Measurements from ENCODE around the gene OPCML. TPM values are rescaled to one million over a fixed set of nuclear protein-coding genes. Genes with fewer than 3 reads are reported as not detected.

OPCML gene
- total RNA-seq, 2 donors from 2014 or later = 0.34 TPM; not detected in 1

DNA sequence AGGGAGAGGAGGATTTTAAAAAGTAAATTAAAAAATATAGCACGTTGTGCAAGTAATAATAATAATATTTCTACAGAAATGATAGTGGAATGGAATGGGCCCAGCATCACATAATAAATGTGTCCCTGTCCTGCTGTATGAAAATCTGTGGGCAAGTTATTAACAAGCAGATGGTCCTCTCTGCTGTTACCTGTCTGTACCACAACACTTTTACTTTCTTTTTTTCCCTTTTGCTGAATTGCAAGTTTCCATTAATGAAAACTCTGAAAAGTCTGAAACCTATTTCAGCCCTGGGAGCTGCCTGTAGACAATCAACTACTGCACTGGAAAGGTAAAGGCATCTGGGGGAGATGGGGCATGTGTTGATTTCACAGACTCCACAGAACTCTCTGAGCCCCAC is 937.1 kb downstream of the OPCML start:
- no peaks in the 10 kb centered on the region for H3K4me1 ChIP-seq (replicated peaks)
- intact Hi-C loops (cut with DNase I) = no loop called here
- H3K9me3 ChIP-seq = no peaks in the 10 kb centered on the region
- 78% methylated on average over 1 of the region's 1 CpG for WGBS
- H3K27ac ChIP-seq = no peak overlapping the region
- H3K36me3 ChIP-seq = no peaks in the 10 kb centered on the region
- no peaks in the 10 kb centered on the region for H3K27me3 ChIP-seq (replicated peaks; ENCODE audit: insufficient read depth)
- H3K4me3 ChIP-seq = no peak overlapping the region
- DNase-seq (ENCODE audit: low spot score) = no peak
- no peak for TF ChIP-seq POLR2A (IDR thresholded peaks at IDR 0.05)
- no peak for TF ChIP-seq POLR2AphosphoS5 (IDR thresholded peaks at IDR 0.05)
- TF ChIP-seq, protein P1, sequence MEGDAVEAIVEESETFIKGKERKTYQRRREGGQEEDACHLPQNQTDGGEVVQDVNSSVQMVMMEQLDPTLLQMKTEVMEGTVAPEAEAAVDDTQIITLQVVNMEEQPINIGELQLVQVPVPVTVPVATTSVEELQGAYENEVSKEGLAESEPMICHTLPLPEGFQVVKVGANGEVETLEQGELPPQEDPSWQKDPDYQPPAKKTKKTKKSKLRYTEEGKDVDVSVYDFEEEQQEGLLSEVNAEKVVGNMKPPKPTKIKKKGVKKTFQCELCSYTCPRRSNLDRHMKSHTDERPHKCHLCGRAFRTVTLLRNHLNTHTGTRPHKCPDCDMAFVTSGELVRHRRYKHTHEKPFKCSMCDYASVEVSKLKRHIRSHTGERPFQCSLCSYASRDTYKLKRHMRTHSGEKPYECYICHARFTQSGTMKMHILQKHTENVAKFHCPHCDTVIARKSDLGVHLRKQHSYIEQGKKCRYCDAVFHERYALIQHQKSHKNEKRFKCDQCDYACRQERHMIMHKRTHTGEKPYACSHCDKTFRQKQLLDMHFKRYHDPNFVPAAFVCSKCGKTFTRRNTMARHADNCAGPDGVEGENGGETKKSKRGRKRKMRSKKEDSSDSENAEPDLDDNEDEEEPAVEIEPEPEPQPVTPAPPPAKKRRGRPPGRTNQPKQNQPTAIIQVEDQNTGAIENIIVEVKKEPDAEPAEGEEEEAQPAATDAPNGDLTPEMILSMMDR (IDR thresholded peaks at IDR 0.05) = no peak

DNA sequence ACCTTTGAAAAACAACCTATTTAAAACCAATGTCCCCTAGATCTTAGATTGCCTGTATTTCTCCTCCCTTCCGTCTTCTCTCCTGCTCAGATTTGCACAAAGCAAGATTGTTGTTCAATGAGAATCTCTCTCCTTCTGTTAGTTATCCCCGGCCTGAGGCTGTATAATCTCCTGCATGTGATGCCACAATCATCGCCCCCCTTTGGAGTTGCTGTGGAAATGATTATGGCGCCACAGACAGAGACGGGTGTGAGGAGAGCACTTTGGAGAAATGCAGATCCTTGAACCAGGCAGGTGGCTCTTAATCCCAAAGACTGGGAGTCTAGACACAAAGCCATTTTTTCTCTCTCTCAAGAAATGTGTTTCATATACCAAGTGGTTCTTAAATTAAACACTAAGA is 941.3 kb downstream of the OPCML start:
- no peak for DNase-seq (ENCODE audit: low spot score)
- H3K36me3 ChIP-seq = no peaks in the 10 kb centered on the region
- H3K4me1 ChIP-seq (replicated peaks) = no peaks in the 10 kb centered on the region
- H3K27ac ChIP-seq = no peak overlapping the region
- H3K27me3 ChIP-seq (replicated peaks; ENCODE audit: insufficient read depth) = no peaks in the 10 kb centered on the region
- 76% methylated on average over 5 of the region's 5 CpGs for whole genome bisulfite sequencing
- H3K9me3 ChIP-seq = no peaks in the 10 kb centered on the region
- intact Hi-C loops (cut with DNase I) = no loop called here
- no peak overlapping the region for H3K4me3 ChIP-seq
- TF ChIP-seq POLR2AphosphoS5 (IDR thresholded peaks at IDR 0.05) = no peak
- TF ChIP-seq, protein P1 (IDR thresholded peaks at IDR 0.05) = no peak
- no peak for TF ChIP-seq POLR2A (IDR thresholded peaks at IDR 0.05)

DNA sequence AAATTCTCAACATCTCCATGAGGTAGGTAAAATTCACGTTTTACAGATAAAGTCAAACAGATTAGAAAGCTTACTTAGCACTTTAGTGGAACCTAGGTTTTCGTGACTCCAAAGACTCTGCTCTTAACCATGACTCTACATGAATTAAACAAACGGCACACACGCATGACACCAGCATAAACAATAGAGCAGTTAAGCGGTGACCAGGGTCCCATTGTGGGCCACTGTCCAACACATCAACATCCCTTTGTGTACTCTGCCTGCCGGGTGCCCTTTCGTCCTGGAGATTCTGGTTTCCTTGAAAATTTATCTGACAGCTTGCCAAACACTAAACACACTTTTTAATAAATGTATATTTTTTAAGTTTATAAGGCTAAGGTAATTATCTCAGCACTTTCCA is 941.7 kb downstream of the OPCML start:
- no peak overlapping the region for H3K27ac ChIP-seq

DNA sequence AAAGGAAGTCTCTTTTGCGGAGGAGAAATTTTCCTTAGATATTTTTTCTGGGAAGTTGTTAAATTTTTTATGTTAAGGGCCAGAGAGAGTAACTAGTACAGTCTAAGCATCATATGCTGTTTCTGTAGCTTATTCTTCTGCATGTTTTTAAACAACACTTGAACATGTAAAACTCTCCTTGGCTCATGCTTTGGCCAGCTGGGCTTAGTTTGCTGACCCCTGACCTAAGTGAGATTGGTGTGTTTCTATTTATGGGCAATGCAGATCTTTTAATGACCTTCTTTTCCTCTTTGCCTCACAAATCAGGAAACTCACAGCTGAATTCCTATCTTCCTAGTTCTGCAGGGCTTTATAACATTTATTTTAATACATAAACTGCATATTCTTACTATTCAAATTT is 942.5 kb downstream of the OPCML start:
- Histone ChIP-seq H3K4me3 (no peak overlapping the region), H3K4me1 (replicated peaks) (no peaks in the 10 kb centered on the region), H3K9me3 (no peaks in the 10 kb centered on the region), H3K27me3 (replicated peaks; ENCODE audit: insufficient read depth) (no peaks in the 10 kb centered on the region), H3K27ac (no peak overlapping the region), H3K36me3 (no peaks in the 10 kb centered on the region)
- intact Hi-C loops (cut with DNase I) = no loop called here
- no peak for DNase-seq (ENCODE audit: low spot score)
- WGBS = 78% methylated on average over 1 of the region's 1 CpG
- TF ChIP-seq, protein P1 (IDR thresholded peaks at IDR 0.05) = no peak
- TF ChIP-seq POLR2A (IDR thresholded peaks at IDR 0.05) = no peak
- TF ChIP-seq POLR2AphosphoS5 (IDR thresholded peaks at IDR 0.05) = no peak

More for the DNA sequence above, 941.7 kb downstream of the OPCML start:
- intact Hi-C loops (cut with DNase I) = no loop called here
- Histone ChIP-seq H3K27me3 (replicated peaks; ENCODE audit: insufficient read depth) (no peaks in the 10 kb centered on the region), H3K4me3 (no peak overlapping the region), H3K36me3 (no peaks in the 10 kb centered on the region), H3K4me1 (replicated peaks) (no peaks in the 10 kb centered on the region), H3K9me3 (no peaks in the 10 kb centered on the region)
- WGBS = 41% methylated on average over 7 of the region's 7 CpGs
- TF ChIP-seq POLR2A (IDR thresholded peaks at IDR 0.05) (no peak), POLR2AphosphoS5 (IDR thresholded peaks at IDR 0.05) (no peak)
- TF ChIP-seq, protein P1 (IDR thresholded peaks at IDR 0.05) = no peak
- no peak for DNase-seq (ENCODE audit: low spot score)

DNA sequence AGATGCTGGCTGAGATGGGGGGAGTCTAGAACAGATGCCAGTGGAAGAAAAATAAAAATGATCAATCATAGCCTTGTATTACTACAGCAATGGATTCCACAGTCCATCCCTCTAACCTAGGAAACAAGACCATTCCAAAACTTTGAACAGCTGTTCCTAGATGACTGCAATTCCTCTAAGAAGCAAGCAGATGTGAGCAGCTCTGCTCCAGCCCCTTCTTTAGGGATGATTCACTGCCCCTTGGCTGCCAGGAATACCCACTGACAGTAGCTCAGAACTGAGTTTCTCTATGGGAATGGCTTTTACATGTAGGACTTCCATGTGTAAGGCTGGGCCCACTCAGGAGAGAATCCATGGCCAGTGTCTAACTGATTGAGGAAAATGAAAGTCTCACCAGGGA is 943.9 kb downstream of the OPCML start:
- no peaks in the 10 kb centered on the region for H3K4me1 ChIP-seq (replicated peaks)
- no peaks in the 10 kb centered on the region for H3K27me3 ChIP-seq (replicated peaks; ENCODE audit: insufficient read depth)
- TF ChIP-seq POLR2AphosphoS5 (IDR thresholded peaks at IDR 0.05) = no peak
- TF ChIP-seq, protein P1 (IDR thresholded peaks at IDR 0.05) = no peak
- TF ChIP-seq POLR2A (IDR thresholded peaks at IDR 0.05) = no peak
- intact Hi-C loops (cut with DNase I) = no loop called here
- no peak overlapping the region for H3K27ac ChIP-seq
- no peak for DNase-seq (ENCODE audit: low spot score)
- no peak overlapping the region for H3K4me3 ChIP-seq
- no peaks in the 10 kb centered on the region for H3K9me3 ChIP-seq
- no peaks in the 10 kb centered on the region for H3K36me3 ChIP-seq

Measured in prostate gland (tissue), 2 donors.